NCI-H1694 (cell line): ENCODE measurements around the gene LRRN3.

ENCODE experiments used
- DNase-seq: peaks from one replicate; lab custom pipeline; 2025; lab: John Stamatoyannopoulos, UW

Gene LRRN3

GRCh38 chr7:111080495-111081105 lies 10.3 kb upstream of the LRRN3 start:
- no peak for DNase-seq

GRCh38 chr7:111081546-111082267 lies 9.2 kb upstream of the LRRN3 start:
- no peak for DNase-seq

DNA sequence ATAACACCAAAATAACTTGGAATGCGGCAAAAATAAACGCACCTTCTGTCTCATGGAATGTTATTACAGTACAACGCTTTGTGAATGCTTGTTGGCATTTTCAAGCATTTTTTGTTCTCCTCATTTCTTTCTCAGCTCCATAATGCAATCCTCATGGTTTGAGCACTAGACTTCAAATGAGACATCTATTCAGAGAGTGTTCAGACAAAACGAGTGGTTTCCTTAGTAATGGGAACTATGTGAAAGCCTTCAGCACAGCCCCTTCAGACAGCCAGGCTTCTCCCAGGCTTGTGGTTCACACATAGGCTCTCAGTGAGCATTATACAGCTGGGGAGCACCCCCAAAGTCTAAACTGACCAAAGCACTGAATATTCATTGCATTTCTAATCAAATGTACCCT lies 8.6 kb upstream of the LRRN3 start:
- DNase-seq: no peak

DNA sequence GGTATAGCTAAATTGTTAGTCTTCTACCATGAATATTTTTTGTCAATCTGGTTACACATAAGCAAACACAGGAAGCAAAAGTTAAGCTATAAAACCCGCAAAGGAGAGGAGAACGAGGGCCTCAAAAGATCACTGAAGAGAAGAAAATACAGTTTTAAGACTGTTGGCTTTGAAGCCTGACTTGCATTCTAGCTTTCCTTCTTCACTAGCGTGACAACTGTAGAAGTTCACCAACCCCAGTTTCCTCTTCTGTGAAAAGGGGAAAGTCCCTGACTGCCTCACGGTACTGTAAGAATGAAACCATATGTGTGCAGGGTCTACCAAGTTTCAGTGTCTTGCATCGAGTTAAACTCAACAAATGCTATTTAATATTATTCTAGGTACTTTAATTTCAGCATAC lies 7.5 kb upstream of the LRRN3 start:
- no peak for DNase-seq

DNA sequence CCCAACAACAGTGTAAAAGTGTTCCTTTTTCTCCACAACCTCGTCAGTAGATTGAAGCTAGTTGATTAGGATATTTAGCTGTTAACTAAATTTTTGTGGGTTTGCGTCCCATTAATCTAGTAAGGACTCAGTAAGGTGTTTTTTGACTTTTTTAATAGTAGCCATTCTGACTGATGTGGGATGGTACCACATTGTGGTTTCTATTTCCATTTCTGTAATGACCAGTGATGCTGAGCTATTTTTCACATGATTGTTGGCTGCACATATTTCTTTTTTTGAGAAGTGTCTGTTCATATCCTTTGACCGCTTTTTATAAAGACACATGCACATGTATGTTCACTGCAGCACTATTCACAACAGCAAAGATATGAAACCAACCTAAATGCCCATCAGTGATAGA lies 5.6 kb upstream of the LRRN3 start:
- DNase-seq: no peak

DNA sequence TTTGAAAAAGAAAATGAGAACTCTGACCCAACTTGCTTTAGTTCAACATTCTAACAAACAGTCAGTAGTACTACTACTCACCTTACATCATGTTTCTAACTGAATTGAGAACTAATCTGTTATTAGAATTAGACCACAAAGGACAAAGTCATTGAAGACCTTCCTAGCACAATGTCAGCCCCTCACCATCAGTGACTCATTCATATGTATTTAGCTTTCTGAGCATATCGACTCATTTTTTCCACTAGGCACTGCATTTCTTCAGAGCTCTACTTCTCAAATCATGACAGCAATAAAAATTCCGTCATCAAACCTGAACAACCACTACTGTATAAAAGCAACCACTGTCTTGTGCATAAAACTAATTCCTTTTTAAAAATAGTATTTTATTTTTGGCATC lies 4.4 kb upstream of the LRRN3 start:
- no peak for DNase-seq

GRCh38 chr7:111088328-111088727 lies 2.6 kb upstream of the LRRN3 start:
- no peak for DNase-seq

DNA sequence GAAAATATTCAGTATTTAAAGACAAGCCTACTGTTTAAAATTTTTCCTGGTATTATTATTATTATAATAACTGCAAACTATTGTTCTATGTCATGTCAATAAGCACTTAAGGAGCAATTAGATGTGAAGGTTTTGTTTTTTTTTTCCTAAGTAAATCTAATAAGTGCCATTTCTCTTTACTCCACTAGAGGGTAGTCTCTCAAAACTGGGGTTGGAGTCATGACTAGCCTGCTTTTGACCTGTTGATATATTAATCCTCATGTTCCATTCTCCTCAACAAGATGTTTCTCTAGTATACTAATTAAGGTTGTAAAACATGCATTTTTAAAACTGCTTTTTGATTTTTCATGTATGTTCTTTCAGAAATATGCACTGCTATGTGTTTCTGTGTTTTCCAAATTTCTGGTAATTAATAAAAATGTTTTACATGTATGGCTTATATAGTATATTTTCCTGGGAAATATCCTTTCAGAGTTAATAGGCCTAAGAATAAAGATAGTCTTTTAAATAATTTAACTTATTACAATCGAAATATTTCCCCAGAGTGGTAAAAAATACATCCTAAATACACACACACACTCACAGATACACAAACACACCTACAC lies 1.0 kb upstream of the LRRN3 start:
- DNase-seq: peak; percentile 77

DNA sequence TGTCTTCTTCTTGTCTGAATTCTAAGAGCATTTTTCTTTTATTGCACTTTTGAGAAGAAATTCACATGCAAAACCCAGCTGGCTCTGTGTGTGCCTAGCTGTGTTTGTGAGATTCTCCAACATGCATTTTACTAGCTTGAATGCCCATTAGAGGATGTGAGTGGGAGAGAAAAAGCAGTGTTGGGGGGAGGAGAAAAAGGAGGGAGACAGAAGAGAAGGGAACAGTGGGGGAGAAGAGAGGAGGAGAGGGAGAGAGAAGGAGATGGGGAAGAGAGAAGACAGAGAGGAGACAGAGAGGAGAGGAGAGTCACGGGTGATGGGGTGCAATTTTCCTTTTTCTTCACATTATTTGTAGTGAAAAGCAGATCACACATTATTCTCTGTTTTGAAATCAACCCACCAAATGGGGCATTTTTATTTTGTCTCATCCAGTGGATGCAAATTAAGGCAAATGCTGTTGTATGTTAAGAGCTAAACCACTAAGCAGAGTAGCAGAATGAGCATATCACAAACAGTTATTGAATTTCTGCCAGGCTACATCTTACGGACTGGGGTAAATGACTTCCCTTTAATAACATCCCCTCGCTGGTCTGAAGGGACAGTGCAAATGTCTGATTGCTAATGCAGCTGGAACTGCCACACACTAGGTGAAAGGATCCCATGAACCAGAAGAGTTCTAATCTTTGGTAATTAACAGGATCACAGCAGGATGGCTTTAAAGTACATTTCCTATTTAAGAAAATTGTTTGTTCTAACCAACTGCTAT lies 849 bp downstream of the LRRN3 start:
- DNase-seq: peak; percentile 13

- no peak for DNase-seq
These were observed 1.7 kb downstream of the LRRN3 start for GRCh38 chr7:111092406-111093236.

GRCh38 chr7:111093496-111093895 lies 2.6 kb downstream of the LRRN3 start:
- DNase-seq: no peak

- DNase-seq: no peak
These were observed 3.5 kb downstream of the LRRN3 start for GRCh38 chr7:111094419-111094818.

- DNase-seq: no peak
These were observed 6.1 kb downstream of the LRRN3 start for GRCh38 chr7:111096997-111097396.

DNA sequence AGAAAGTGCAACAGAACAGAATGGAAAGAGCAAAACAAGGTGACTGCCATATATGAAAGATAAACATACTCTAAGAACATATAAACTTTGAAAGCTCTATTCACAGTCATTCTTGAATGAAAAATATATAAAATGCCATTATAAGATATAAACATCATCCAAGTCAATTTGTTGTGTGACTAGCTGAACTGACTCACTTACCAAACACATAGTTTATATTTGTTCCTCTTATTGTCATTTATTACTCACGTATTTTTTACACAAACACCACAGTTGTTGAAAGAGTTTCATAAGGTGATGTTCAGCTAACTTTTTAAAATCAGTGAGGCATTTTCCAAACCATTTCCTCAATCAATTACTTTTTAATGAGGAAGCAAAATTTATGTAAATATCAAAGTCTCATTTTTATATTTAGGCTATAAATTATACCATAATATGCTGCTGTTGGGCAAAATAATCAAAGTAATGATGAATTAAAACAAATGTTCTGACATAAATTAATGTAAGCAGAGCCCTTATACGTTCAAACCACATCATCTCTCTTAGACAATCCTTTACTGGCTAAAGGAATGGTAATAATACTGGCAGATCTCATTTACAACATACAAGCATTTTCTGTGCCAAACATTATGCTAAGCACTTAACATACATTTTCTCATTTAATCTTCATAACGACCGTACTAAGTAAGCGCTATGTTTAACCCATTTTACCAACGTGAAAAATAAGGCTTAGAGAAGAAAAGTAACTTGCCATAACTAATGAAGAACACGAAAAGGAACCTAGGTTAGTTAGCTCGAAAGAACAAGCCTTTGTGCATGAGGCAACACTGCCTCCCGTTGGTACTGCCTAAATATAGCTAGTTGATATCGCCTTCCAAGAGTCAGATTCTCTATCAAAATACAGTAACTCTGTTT lies 7.3 kb downstream of the LRRN3 start:
- DNase-seq: peak; percentile 60

DNA sequence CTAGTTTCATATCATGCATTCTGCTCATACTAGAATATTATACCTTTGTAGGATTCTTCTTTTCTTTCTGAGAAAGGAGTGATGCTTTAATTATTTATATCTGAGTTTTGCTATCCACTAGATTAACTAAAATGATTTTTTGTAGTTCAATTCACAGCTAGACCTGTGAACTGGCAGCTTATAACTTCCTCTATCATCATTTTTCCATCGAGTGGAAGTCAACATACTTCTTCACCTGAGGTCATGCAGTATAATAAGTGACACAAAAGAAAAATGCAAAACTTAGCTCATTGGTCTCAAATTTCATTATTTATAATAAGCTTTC lies 8.0 kb downstream of the LRRN3 start:
- no peak for DNase-seq

- DNase-seq: no peak
These were observed 11.1 kb downstream of the LRRN3 start for GRCh38 chr7:111101856-111102646.

GRCh38 chr7:111103136-111103535 lies 12.2 kb downstream of the LRRN3 start:
- no peak for DNase-seq

- DNase-seq: no peak
These were observed 12.8 kb downstream of the LRRN3 start for GRCh38 chr7:111103678-111104274.

GRCh38 chr7:111104710-111105109 lies 13.8 kb downstream of the LRRN3 start:
- no peak for DNase-seq

- DNase-seq: no peak
These were observed 14.3 kb downstream of the LRRN3 start for GRCh38 chr7:111105269-111105668.
